Bronchus fibroblast of lung (primary cell): Measurements from ENCODE around the gene TTC21A. TPM values are rescaled to one million over a fixed set of nuclear protein-coding genes. Genes with fewer than 3 reads are reported as not detected.

Experiments
- total RNA-seq: library from RNA; depleted of rRNA; stranded (reverse); fragments of >200 nt; gene quantifications from 2 replicates; pipeline ENCODE4 v1.2.3, GENCODE V29; 2015

TTC21A gene
- 0.59 and 0.84 TPM in 2 replicates for total RNA-seq

GRCh38 chr3:39107388-39108199 is at the start of gene TTC21A, which contains the start of gene GORASP1:
Gene TTC21A, plus strand, starts transcription at chr3:39107680. Its CDS starts 158 bp downstream, at chr3:39107838.
Gene GORASP1, minus strand, starts transcription at chr3:39107627. Its CDS starts 86 bp downstream, at chr3:39107541.

Other genes with a start within 250 kb of the TTC21A start
- not detected in 2 replicates for gene SCN11A, start 55.7 kb upstream of the TTC21A start, total RNA-seq
- gene WDR48, start 55.7 kb upstream of the TTC21A start, total RNA-seq, result 15.6 and 17.7 TPM in 2 replicates
- gene GORASP1, start 53 bp upstream of the TTC21A start, total RNA-seq, result 25.3 and 32.3 TPM in 2 replicates
- 3.1 and 3.9 TPM in 2 replicates for gene CSRNP1, start 45.9 kb downstream of the TTC21A start, total RNA-seq
- not detected in 2 replicates for gene XIRP1, start 84.9 kb downstream of the TTC21A start, total RNA-seq
- gene CX3CR1, start 172.4 kb downstream of the TTC21A start, total RNA-seq, result 0.15 TPM in 1 of 2 replicates, not detected in the other
- not detected in 2 replicates for gene CCR8, start 222.0 kb downstream of the TTC21A start, total RNA-seq